ENCODE measurements around the gene MYO5B. TPM values are rescaled to one million over a fixed set of nuclear protein-coding genes. Genes with fewer than 3 reads are reported as not detected.

The MYO5B gene
- total RNA-seq, 4 donors from 2014 or later, result 2.0 to 13.9 (median 5.3) TPM

DNA sequence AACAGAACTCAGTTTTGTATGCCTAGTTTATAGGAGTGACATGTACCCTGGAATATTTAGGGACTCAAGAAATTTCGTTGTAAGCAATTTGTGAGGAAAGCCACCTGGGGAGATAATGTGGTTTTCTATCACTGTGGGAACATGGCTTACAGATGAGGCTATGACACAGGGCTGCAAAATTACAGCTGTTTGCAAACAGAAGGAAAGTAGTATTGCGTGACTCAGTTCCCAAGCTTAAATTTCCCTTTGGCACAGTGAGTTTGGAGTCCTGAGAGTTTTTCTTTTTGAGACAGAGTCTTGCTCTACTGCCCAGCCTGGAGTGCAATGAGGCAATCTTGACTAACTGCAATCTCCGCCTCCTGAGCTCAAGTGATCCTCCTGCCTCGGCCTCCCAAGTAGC is 149.8 kb downstream of the MYO5B start:
- Histone ChIP-seq H3K9me3 (no peaks in the 10 kb centered on the region), H3K36me3 (no peaks in the 10 kb centered on the region), H3K27me3 (no peaks in the 10 kb centered on the region), H3K27ac (replicated peaks in 1 of 4) (no peak overlapping the region), H3K4me3 (no peak overlapping the region), H3K4me1 (peaks cover 0 to 6% (median 0%) of the 10 kb centered on the region in 4 donors)
- DNase-seq (ENCODE audit: extremely low spot score), result no peak
- intact Hi-C loops (cut with DNase I), result no loop called here
- WGBS, result 68% methylated on average over 4 of the region's 4 CpGs
- no peak for TF ChIP-seq POLR2A (IDR thresholded peaks at IDR 0.05; ENCODE audit: low read depth)
- TF ChIP-seq POLR2AphosphoS5 (IDR thresholded peaks at IDR 0.05), result no peak
- TF ChIP-seq EP300 (IDR thresholded peaks at IDR 0.05), result no peak
- TF ChIP-seq, protein P1, sequence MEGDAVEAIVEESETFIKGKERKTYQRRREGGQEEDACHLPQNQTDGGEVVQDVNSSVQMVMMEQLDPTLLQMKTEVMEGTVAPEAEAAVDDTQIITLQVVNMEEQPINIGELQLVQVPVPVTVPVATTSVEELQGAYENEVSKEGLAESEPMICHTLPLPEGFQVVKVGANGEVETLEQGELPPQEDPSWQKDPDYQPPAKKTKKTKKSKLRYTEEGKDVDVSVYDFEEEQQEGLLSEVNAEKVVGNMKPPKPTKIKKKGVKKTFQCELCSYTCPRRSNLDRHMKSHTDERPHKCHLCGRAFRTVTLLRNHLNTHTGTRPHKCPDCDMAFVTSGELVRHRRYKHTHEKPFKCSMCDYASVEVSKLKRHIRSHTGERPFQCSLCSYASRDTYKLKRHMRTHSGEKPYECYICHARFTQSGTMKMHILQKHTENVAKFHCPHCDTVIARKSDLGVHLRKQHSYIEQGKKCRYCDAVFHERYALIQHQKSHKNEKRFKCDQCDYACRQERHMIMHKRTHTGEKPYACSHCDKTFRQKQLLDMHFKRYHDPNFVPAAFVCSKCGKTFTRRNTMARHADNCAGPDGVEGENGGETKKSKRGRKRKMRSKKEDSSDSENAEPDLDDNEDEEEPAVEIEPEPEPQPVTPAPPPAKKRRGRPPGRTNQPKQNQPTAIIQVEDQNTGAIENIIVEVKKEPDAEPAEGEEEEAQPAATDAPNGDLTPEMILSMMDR (IDR thresholded peaks at IDR 0.05), result no peak

DNA sequence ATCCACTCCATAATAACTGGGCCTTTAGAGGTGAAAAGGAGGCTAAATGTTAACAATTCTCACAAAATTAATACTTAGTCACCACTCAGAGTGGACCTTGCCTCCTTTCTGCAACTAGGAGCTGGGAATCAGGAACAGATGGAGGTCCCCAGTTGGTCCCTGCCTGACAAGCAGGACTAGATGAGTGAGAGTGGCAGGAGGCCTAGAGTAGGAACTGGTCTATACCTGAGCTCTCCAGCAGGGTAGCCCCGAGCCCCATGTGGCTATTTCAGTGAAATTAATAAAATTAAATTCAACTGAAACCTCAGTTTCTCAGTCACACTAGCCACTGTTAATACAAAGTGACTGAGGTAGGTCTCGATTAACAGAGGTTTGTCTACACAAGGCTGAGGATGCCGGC is 150.5 kb downstream of the MYO5B start:
- DNase-seq (ENCODE audit: extremely low spot score), result no peak
- WGBS, result 73% methylated on average over 3 of the region's 3 CpGs
- Histone ChIP-seq H3K36me3 (no peaks in the 10 kb centered on the region), H3K4me3 (no peak overlapping the region), H3K9me3 (no peaks in the 10 kb centered on the region), H3K27me3 (no peaks in the 10 kb centered on the region), H3K4me1 (peaks cover 0 to 6% (median 0%) of the 10 kb centered on the region in 4 donors), H3K27ac (replicated peaks in 1 of 4) (no peak overlapping the region)
- intact Hi-C loops (cut with DNase I), result no loop called here
- TF ChIP-seq POLR2AphosphoS5 (IDR thresholded peaks at IDR 0.05), result no peak
- TF ChIP-seq, protein P1 (IDR thresholded peaks at IDR 0.05), result no peak
- no peak for TF ChIP-seq POLR2A (IDR thresholded peaks at IDR 0.05; ENCODE audit: low read depth)
- TF ChIP-seq EP300 (IDR thresholded peaks at IDR 0.05), result no peak

DNA sequence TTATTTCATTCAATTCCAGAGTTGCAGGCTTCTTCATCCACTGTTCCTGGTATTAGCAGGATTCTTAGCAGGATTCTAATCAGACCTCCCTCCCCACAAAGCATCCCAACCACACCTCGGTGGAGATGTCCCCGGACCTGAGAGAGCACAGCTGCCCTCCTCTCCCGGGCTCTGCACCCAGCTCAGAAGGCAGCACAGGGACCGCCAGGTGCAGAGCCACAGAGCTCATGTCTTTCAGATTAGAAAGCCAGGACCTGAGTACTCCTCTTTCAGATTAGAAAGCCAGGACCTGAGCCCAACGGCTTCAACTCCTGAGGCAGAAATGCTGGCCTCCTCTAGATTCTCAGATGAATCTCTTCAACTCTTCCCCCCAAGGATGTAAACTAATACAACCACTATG is 152.3 kb downstream of the MYO5B start:
- H3K36me3 ChIP-seq, result no peaks in the 10 kb centered on the region
- intact Hi-C loops (cut with DNase I), result no loop called here
- H3K9me3 ChIP-seq, result no peaks in the 10 kb centered on the region
- H3K4me3 ChIP-seq, result no peak overlapping the region
- H3K4me1 ChIP-seq, result peaks cover 0 to 6% (median 0%) of the 10 kb centered on the region in 4 donors
- no peak for DNase-seq (ENCODE audit: extremely low spot score)
- WGBS, result 42% methylated on average over 5 of the region's 5 CpGs
- no peak for TF ChIP-seq POLR2AphosphoS5 (IDR thresholded peaks at IDR 0.05)
- no peaks in the 10 kb centered on the region for H3K27me3 ChIP-seq
- H3K27ac ChIP-seq (replicated peaks in 1 of 4), result no peak overlapping the region

DNA sequence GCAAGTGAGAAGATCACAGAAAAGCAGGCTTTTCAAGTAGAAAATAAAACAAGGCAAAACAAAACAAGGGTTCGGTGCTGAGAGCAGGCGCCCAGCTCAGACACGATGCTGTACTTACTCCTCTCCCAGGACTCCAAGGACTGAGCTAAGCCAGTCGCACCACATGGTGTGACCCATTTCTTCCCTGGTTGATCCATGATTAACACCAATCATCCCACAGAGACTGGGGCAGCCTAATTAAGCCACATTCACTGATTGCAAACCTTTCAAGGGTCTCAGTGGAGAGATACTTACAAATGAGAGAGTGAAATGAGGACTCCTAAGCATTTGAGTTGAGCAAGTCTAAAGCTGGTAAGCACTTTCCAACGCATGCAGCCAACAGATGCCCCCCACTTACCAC is 155.2 kb downstream of the MYO5B start:
- 98% methylated on average over 5 of the region's 5 CpGs for WGBS
- peaks cover 0 to 6% (median 0%) of the 10 kb centered on the region in 4 donors for H3K4me1 ChIP-seq
- intact Hi-C loops (cut with DNase I), result no loop called here

DNA sequence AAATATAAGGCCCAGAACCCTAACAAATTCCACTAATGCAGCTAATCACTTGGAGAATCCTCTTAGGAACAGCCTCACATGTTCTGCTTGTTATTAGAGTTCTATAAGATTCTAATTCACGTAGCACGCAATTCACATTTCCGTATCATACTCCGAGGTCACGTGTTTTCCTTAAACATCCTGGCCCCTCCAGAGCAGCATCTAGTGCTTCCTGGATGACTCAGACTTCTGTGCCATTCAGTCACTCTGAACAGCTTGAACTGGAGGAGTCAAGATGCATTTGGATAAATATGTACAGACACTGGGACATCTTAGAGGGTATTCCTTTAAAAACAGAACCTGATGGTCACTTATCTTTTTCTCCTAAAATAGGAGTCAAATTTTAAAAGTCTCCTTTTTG is 156.5 kb downstream of the MYO5B start:
- H3K36me3 ChIP-seq, result no peaks in the 10 kb centered on the region
- H3K9me3 ChIP-seq, result no peaks in the 10 kb centered on the region
- H3K4me1 ChIP-seq, result no peaks in the 10 kb centered on the region
- H3K4me3 ChIP-seq, result no peak overlapping the region
- DNase-seq (ENCODE audit: extremely low spot score), result no peak
- intact Hi-C loops (cut with DNase I), result no loop called here
- no peak for TF ChIP-seq POLR2A (IDR thresholded peaks at IDR 0.05; ENCODE audit: low read depth)
- H3K27me3 ChIP-seq, result no peaks in the 10 kb centered on the region
- no peak overlapping the region for H3K27ac ChIP-seq (replicated peaks in 1 of 4)
- 96% methylated on average over 5 of the region's 5 CpGs for WGBS

More for the DNA sequence above, 155.2 kb downstream of the MYO5B start:
- Histone ChIP-seq H3K27me3 (no peaks in the 10 kb centered on the region), H3K27ac (replicated peaks in 1 of 4) (no peak overlapping the region), H3K4me3 (no peak overlapping the region), H3K9me3 (no peaks in the 10 kb centered on the region), H3K36me3 (no peaks in the 10 kb centered on the region)
- DNase-seq (ENCODE audit: extremely low spot score), result no peak
- no peak for TF ChIP-seq EP300 (IDR thresholded peaks at IDR 0.05)
- TF ChIP-seq POLR2A (IDR thresholded peaks at IDR 0.05; ENCODE audit: low read depth), result no peak
- TF ChIP-seq, protein P1 (IDR thresholded peaks at IDR 0.05), result no peak
- no peak for TF ChIP-seq POLR2AphosphoS5 (IDR thresholded peaks at IDR 0.05)

DNA sequence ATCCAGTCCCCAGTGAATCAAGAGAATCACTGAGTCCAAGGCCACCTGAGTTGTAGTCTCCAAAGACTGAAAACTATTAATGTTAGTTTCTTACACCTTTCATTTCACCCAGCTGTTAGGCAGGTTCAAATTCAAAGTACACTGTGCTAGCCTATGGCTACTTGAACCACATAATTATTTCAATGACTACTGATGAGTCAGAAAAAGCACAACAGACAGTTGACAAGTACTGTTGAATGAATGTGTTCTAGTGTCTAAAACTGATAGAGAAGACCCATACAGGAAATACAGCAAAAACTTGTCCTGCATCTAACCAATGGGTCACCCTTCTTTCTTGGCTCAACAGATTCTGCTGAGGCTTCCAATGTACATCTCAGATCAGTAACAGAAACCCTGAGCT is 160.9 kb downstream of the MYO5B start:
- Histone ChIP-seq H3K36me3 (no peaks in the 10 kb centered on the region), H3K9me3 (no peaks in the 10 kb centered on the region), H3K4me3 (no peak overlapping the region), H3K4me1 (no peaks in the 10 kb centered on the region), H3K27me3 (no peaks in the 10 kb centered on the region), H3K27ac (replicated peaks in 1 of 4) (no peak overlapping the region)
- intact Hi-C loops (cut with DNase I), result no loop called here
- no peak for DNase-seq (ENCODE audit: extremely low spot score)
- TF ChIP-seq POLR2AphosphoS5 (IDR thresholded peaks at IDR 0.05) (no peak), POLR2A (IDR thresholded peaks at IDR 0.05; ENCODE audit: low read depth) (no peak), EP300 (IDR thresholded peaks at IDR 0.05) (no peak)
- TF ChIP-seq, protein P1 (IDR thresholded peaks at IDR 0.05), result no peak

All from esophagus muscularis mucosa (tissue), 4 donors.